ENCODE results near the gene ZSWIM5.
"Not testable (repeated sequence)": the region's sequence is repeated elsewhere in the genome, so short reads cannot be mapped to it uniquely, and the experiment has no call there.

ZSWIM5 gene

DNA sequence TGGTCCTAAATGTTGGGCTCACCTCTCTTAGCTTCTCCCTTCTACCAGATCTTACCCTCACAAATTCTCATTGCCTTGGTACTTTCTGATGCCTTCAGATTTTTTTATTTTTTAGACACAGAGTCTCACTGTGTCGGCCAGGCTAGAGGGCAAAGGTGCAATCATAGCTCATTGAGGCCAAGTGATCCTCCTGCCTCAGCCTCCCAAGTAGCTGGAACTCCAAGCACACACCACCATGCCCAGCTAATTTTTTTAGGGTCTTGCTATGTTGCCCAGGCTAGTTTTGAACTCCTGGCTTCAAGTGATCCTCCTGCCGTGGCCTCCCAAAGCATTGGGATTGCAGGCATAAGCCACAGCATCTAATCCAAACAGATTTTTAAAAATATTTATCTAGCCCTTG, 69.4 kb downstream of the ZSWIM5 start:
- DNase-seq: no peak

- DNase-seq: no peak
These were observed 71.1 kb downstream of the ZSWIM5 start for GRCh38 chr1:45135316-45135715.

DNA sequence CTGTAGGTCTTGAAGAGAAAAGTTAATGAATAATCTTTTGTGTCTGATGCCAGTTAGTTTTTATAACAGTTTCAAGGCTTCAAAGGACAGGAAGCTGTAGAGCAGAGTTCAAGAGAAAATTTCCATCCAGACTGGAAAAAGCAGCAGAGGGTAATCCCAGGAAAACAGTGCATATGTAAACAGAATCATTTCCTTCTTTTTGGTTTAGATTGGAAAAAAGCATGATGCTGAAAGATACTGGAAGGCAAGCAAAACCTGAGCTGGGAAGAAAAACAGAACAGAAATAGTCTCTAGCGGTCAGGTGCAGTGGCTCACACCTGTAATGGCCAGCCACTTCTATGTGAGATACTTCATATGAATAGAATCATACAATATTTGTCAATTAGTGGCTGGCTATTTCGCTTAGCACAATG, 71.9 kb downstream of the ZSWIM5 start:
- no peak for DNase-seq

DNA sequence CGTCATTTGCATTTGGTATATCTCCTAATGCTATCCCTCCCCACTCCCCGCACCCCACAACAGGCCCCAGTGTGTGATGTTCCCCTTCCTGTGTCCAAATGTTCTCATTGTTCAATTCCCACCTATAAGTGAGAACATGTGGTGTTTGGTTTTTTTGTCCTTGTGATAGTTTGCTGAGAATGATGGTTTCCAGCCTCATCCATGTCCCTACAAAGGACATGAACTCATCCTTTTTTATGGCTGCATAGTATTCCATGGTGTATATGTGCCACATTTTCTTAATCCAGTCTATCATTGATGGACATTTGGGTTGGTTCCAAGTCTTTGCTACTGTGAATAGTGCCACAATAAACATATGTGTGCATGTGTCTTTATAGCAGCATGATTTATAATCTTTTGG, 73.7 kb downstream of the ZSWIM5 start:
- DNase-seq: not testable (repeated sequence)

GRCh38 chr1:45123358-45123757, 83.0 kb downstream of the ZSWIM5 start:
- no peak for DNase-seq

DNA sequence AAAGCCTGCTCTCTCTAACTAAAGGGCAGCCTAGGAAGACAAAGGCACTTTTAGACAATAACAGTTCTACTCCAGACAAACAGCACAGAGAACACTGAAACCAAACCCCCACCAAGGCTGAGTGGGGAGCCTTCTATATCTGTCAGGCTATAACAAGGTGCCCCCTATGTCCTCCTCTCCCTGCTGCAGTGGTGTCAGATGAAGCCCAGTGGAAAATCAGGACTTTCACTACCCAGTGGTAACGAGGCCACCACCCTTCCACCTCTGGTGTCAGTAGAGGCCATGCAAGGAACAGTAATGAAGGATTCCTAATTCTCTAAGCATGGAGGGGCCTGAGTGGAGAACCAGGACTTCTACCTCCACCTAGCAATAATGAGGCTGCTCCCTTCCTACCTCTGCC, 83.7 kb downstream of the ZSWIM5 start:
- no peak for DNase-seq

DNA sequence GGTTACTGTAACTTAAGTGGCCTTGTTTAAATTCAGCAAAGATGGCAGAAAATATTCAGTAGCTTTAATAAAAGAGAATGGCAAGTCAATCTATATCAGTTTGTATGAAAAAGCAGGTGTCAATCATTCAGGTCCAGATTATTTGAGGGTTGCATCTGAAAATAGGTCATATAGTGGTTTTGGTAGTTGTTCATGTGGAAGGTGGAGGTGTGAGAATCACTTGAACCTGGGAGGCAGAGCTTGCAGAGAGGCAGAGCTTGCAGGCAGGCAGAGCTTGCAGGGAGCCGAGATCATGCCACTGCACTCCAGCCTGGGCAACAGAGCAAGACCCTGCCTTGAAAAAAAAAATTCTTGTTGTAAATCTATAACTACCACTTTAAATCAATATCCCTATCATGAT, 88.6 kb downstream of the ZSWIM5 start:
- no peak for DNase-seq

DNA sequence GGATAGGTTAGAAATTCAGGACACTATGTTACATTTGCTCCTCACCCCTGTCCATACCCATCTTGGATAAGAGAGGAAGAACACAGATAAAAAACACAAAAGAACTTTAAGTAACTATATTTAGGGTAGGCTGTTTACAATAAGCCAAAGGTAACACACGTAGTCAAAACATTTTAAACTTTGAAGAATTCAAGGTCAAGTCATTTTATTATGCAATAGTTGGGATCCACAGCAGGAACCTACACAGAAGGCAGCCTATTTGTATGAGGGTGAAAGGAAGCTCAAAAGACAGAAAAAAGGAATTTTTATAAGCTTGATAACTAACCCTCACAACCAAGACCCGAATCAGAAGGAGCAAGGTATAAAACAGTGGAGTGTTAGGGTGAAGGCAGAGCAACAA, 89.6 kb downstream of the ZSWIM5 start:
- DNase-seq: no peak

- DNase-seq: no peak
These were observed 90.1 kb downstream of the ZSWIM5 start for GRCh38 chr1:45116340-45116739.

- not testable (repeated sequence) for DNase-seq
These were observed 91.2 kb downstream of the ZSWIM5 start for GRCh38 chr1:45115198-45115597.

GRCh38 chr1:45112661-45113060, 93.7 kb downstream of the ZSWIM5 start:
- no peak for DNase-seq

- no peak for DNase-seq
These were observed 95.2 kb downstream of the ZSWIM5 start for GRCh38 chr1:45111239-45111638.

DNA sequence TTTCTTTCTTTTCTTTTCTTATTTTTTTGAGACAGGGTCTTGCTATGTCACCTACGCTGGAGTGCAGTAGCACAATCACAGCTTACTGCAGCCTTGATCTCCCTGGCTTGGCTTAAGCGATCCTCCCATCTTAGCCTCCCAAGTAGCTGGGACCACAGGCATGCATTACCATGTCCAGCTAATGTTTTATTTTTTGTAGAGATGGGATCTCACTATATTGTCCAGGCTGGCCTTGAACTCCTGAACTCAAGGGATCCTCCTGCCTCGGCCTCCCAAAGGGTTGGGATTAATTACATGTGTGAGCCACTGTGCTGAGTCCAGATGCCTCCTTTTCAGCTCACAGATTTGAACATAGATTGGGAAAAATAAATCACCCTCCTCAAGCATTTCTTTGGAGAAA, 98.6 kb downstream of the ZSWIM5 start:
- DNase-seq: no peak

DNA sequence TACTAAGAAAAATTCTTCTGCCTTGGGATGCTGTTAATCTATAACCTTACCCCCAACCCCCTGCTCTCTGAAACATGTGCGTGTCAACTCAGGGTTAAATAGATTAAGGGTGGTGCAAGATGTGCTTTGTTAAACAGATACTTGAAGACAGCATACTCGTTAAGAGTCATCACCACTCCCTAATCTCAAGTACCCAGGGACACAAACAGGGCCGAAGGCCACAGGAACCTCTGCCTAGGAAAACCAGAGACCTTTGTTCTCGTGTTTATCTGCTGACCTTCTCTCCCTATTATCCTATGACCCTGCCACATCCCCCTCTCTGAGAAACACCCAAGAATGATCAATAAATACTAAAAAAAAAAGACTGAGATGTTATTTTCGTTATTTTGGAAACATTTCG, 99.5 kb downstream of the ZSWIM5 start:
- not testable (repeated sequence) for DNase-seq

GRCh38 chr1:45106156-45106545, 100.3 kb downstream of the ZSWIM5 start:
- DNase-seq: not testable (repeated sequence)

GRCh38 chr1:45105486-45106155, 100.8 kb downstream of the ZSWIM5 start:
- not testable (repeated sequence) for DNase-seq

GRCh38 chr1:45103534-45103933, 102.9 kb downstream of the ZSWIM5 start:
- DNase-seq: no peak

DNA sequence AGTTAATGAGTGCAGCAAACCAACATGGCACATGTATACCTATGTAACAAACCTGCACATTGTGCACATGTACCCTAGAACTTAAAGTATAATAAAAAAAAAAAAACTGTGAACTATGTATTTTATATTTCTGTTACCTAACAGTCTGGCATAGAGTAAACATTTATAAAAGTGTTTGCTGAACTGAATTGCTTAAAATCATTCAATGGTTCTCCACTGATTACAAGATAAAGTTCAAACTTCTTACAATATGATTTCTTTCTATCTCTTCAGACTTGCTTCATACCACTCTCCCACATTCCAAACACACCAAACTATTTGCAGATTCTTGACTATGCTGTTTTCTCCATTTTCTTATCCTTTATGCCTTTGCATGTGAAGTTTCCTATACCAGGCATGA, 104.5 kb downstream of the ZSWIM5 start:
- no peak for DNase-seq

GRCh38 chr1:45101528-45101927, 104.9 kb downstream of the ZSWIM5 start:
- not testable (repeated sequence) for DNase-seq

- no peak for DNase-seq
These were observed 108.5 kb downstream of the ZSWIM5 start for GRCh38 chr1:45097944-45098343.

DNA sequence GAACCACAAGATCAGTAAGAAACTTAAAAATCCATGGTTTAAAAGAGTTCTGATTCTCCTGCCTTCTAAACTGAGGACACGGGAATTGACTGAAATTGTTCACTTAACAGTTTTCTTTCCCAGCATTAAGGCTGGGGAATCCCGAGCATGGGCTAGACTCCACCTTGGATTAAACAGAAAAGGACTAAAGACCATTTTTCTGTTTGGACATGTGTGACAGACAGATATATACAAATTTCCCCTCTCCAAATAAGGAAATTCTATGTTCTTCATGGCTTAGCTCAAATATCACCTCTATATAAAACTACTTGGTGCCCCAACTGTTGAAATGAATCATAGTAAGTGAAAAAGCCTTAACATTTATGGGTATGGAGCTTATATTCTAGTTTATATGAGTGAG, 109.3 kb downstream of the ZSWIM5 start:
- DNase-seq: no peak

- no peak for DNase-seq
These were observed 111.0 kb downstream of the ZSWIM5 start for GRCh38 chr1:45095450-45095849.

- not testable (repeated sequence) for DNase-seq
These were observed 112.0 kb downstream of the ZSWIM5 start for GRCh38 chr1:45094371-45094770.

GRCh38 chr1:45093334-45093733, 113.1 kb downstream of the ZSWIM5 start:
- no peak for DNase-seq

DNA sequence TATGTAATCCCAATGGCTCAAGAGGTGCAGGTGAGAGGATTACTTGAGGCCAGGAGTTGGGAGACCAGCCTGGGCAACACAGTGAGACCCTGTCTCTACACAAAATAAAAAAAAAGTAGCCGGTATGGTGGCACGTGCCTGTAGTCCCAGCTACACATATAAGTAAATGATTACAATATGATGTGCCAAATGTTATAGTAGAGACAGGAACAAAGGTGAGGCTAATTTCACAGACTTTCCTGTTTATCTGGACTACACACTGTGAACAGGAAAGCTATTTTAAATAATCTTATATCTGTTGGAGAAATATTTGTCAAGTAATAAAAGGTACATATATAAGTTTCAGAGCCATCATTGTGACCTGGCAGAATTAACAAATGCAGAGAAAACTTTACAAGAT, 116.7 kb downstream of the ZSWIM5 start:
- no peak for DNase-seq

Measured in stimulated activated CD4-positive, alpha-beta T cell treated with anti-CD3 and anti-CD28 coated beads, Interleukin-12 subunit alpha, Interleukin-12 subunit beta, amount 100 ng/mL, for 4 hours (primary cell).